Fibroblast of lung (primary cell): ENCODE measurements around the gene OSBPL1A.

Experiments used
- CTCF ChIP-seq, 2 donors: IDR thresholded peaks in 1 of 2; conservative IDR thresholded peaks in 1 of 2; 1 replicate in 1 of 2; 2 replicates in 1 of 2; pipeline ENCODE4 v1.5.1; 2011 to 2012; ENCODE audit warnings: low read length in 2 of 2, control low read depth in 1 of 2, inconsistent platforms in 1 of 2, low read depth in 1 of 2, mild to moderate bottlenecking in 1 of 2
- EZH2 ChIP-seq: IDR thresholded peaks from 2 replicates; pipeline ENCODE4 v1.5.1; 2012; ENCODE audit warnings: low read length, control low read depth, mild to moderate bottlenecking; ENCODE audit errors: missing control alignments

DNA sequence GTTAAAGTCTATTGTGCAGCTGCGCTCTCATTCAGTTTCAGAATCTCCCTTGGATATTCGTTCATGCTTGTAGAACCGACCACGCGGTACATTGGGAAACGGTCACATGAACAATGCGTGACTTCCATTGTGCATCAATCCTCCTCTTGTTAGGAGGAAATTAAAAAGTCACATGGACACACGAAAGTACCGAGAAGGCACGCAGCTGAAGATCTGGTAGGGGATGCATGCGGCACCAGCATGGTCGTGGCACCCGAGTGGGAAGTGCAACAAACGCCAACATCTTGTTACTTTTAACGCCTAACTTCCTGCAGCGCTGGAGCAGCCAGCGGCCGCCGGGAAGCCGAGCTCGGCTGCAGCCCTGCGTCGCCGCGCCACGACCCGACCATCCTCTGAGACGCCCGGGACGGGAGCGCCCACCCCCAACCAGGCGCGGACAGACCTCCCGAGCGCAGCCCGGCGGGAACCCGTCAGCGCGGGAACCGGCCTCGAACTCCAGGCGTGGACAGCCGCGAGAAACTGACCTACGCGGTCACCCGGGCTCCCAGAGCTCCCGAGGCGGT is 412 bp downstream of the OSBPL1A start:
- TF ChIP-seq CTCF (conservative IDR thresholded peaks at IDR 0.05 in 1 of 2, IDR thresholded peaks at IDR 0.05 in 1 of 2; ENCODE audit: low read depth in 1 of 2, low read length in 2 of 2) (no peak), EZH2 (no peak)
